Measurements from ENCODE around the gene FKBP4.

DNA sequence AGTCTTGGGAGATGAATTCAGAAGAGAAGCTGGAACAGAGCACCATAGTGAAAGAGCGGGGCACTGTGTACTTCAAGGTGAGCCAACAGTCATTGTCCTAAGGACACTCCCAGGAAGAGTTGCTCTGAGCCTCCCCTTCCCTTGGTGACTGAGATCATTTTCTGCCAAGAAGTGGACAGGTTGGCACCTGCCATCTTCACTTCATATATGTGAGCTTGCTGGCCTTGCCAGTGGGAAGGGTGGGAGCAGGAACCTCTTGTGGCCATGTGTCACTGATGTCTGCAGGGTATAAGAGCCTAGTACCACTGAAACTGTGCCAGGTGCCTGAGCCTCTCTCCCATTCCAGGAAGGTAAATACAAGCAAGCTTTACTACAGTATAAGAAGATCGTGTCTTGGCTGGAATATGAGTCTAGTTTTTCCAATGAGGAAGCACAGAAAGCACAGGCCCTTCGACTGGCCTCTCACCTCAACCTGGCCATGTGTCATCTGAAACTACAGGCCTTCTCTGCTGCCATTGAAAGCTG is 5.3 kb downstream of the FKBP4 start:
- TF ChIP-seq, protein P1, sequence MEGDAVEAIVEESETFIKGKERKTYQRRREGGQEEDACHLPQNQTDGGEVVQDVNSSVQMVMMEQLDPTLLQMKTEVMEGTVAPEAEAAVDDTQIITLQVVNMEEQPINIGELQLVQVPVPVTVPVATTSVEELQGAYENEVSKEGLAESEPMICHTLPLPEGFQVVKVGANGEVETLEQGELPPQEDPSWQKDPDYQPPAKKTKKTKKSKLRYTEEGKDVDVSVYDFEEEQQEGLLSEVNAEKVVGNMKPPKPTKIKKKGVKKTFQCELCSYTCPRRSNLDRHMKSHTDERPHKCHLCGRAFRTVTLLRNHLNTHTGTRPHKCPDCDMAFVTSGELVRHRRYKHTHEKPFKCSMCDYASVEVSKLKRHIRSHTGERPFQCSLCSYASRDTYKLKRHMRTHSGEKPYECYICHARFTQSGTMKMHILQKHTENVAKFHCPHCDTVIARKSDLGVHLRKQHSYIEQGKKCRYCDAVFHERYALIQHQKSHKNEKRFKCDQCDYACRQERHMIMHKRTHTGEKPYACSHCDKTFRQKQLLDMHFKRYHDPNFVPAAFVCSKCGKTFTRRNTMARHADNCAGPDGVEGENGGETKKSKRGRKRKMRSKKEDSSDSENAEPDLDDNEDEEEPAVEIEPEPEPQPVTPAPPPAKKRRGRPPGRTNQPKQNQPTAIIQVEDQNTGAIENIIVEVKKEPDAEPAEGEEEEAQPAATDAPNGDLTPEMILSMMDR (optimal IDR thresholded peaks at IDR 0.05 in 1 of 3, IDR thresholded peaks at IDR 0.05 in 1 of 3, conservative IDR thresholded peaks at IDR 0.05 in 1 of 3; ENCODE audit: extremely low read depth in 1 of 3, insufficient read depth in 2 of 3, low read length in 3 of 3): no peak
- no peak for TF ChIP-seq EZH2 (IDR thresholded peaks at IDR 0.05; ENCODE audit: low read length)

Data from keratinocyte (primary cell).